RWPE2 (cell line): ENCODE data around the gene RBM23.

Source experiments
- ATAC-seq: fragments of 200-7000 bp; cut with Tn5 transposase; 3 replicates; pipeline ENCODE4 v1.9.1; 2021; ENCODE audit warnings: low read depth
- DNase-seq: peaks from one replicate; pipeline ENCODE4 v3.0.0-alpha.2; 2020; ENCODE audit warnings: low spot score
- H3K27ac ChIP-seq: fragments of 450-650 bp; 2 replicates; pipeline ENCODE4 v1.5.1; 2017; ENCODE audit warnings: mild to moderate bottlenecking; ENCODE audit not compliant: poor library complexity, severe bottlenecking
- H3K27me3 ChIP-seq: fragments of 250-450 bp; sonication (Bioruptor Pico); 2 replicates; pipeline ENCODE4 v1.5.1; 2021; ENCODE audit warnings: mild to moderate bottlenecking, moderate library complexity; ENCODE audit not compliant: insufficient read depth, poor library complexity, severe bottlenecking
- H3K36me3 ChIP-seq: fragments of 250-450 bp; sonication (Bioruptor Pico); 2 replicates; pipeline ENCODE4 v1.5.1; 2020; ENCODE audit warnings: low read depth, mild to moderate bottlenecking, moderate library complexity
- H3K4me1 ChIP-seq: fragments of 250-450 bp; sonication (Bioruptor Pico); 2 replicates; pipeline ENCODE4 v1.5.1; 2021; ENCODE audit warnings: mild to moderate bottlenecking, moderate library complexity; ENCODE audit not compliant: insufficient read depth, poor library complexity, severe bottlenecking
- H3K4me3 ChIP-seq: fragments of 250-450 bp; sonication (Bioruptor Pico); 2 replicates; pipeline ENCODE4 v1.5.1; 2021; ENCODE audit warnings: mild to moderate bottlenecking, moderate library complexity; ENCODE audit not compliant: severe bottlenecking
- H3K9me3 ChIP-seq: fragments of 250-450 bp; sonication (Bioruptor Pico); 2 replicates; pipeline ENCODE4 v1.5.1; 2021; ENCODE audit warnings: mild to moderate bottlenecking, moderate library complexity; ENCODE audit not compliant: severe bottlenecking
- TF ChIP-seq, protein P1 (sequence below): fragments of 450-650 bp; IDR thresholded peaks from one replicate; pipeline ENCODE4 v1.5.1; 2017; ENCODE audit warnings: mild to moderate bottlenecking, moderate library complexity; ENCODE audit not compliant: poor library complexity, severe bottlenecking

Gene RBM23

GRCh38 chr14:22882529-22883172, 36.3 kb downstream of the RBM23 start:
- Histone ChIP-seq H3K4me3 (no peak overlapping the region), H3K9me3 (no peaks in the 10 kb centered on the region), H3K4me1 (peaks cover 4% of the 10 kb centered on the region), H3K36me3 (peaks cover 8% of the 10 kb centered on the region), H3K27ac (no peak overlapping the region), H3K27me3 (no peaks in the 10 kb centered on the region)
- no peak for DNase-seq
- ATAC-seq, result peak; percentile 4; the same call in 1 of the 3 replicates
- TF ChIP-seq, protein P1, sequence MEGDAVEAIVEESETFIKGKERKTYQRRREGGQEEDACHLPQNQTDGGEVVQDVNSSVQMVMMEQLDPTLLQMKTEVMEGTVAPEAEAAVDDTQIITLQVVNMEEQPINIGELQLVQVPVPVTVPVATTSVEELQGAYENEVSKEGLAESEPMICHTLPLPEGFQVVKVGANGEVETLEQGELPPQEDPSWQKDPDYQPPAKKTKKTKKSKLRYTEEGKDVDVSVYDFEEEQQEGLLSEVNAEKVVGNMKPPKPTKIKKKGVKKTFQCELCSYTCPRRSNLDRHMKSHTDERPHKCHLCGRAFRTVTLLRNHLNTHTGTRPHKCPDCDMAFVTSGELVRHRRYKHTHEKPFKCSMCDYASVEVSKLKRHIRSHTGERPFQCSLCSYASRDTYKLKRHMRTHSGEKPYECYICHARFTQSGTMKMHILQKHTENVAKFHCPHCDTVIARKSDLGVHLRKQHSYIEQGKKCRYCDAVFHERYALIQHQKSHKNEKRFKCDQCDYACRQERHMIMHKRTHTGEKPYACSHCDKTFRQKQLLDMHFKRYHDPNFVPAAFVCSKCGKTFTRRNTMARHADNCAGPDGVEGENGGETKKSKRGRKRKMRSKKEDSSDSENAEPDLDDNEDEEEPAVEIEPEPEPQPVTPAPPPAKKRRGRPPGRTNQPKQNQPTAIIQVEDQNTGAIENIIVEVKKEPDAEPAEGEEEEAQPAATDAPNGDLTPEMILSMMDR, result no peak

DNA sequence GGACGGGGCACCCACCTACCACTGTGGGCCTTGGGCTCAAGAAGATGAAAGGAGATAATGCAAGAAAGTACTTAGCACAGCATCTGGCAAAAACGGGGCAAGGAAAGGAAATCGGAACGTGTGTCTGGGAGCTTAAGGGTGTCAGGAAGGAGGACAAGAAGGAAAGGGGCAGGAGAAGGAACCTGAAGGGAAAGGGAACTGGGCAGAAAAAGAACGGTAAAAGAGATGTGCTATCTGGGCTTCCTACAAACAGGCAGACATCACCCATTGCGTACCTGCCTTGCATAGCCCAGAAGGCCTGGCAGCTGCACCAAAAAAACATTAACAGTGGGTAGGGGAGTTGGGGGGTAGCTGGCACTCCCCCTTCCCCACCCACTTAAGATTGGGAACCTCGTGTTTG, 36.9 kb downstream of the RBM23 start:
- H3K27ac ChIP-seq, result no peak overlapping the region
- peaks cover 13% of the 10 kb centered on the region for H3K36me3 ChIP-seq
- ATAC-seq (no peak), DNase-seq (no peak)
- no peaks in the 10 kb centered on the region for H3K27me3 ChIP-seq
- no peak overlapping the region for H3K4me3 ChIP-seq
- no peaks in the 10 kb centered on the region for H3K9me3 ChIP-seq
- TF ChIP-seq, protein P1, result no peak
- H3K4me1 ChIP-seq, result peaks cover 4% of the 10 kb centered on the region

- TF ChIP-seq, protein P1, result no peak
- H3K4me3 ChIP-seq, result no peak overlapping the region
- peaks cover 4% of the 10 kb centered on the region for H3K4me1 ChIP-seq
- DNase-seq, result no peak
- peaks cover 47% of the 10 kb centered on the region for H3K36me3 ChIP-seq
- H3K27me3 ChIP-seq, result no peaks in the 10 kb centered on the region
- no peaks in the 10 kb centered on the region for H3K9me3 ChIP-seq
- no peak overlapping the region for H3K27ac ChIP-seq
- ATAC-seq, result no peak
Measured at GRCh38 chr14:22878271-22879246, 40.4 kb downstream of the RBM23 start.

DNA sequence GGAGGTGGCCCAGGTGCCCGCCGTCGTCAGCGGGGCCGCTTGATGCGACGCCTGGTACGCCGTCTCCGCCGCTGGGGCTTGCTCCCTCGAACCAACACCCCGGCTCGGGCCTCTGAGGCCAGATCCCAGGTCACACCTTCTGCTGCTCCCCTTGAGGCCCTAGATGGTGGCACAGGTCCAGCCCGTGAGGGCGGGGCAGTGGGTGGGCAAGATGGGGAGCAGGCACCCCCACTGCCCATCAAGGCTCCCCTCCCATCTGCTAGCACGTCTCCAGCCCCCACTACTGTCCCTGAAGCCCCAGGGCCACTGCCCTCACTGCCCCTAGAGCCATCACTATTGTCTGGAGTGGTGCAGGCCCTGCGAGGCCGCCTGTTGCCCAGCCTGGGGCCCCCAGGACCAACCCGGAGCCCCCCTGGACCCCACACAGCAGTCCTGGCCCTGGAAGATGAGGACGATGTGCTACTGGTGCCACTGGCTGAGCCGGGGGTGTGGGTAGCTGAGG, 41.9 kb downstream of the RBM23 start:
- TF ChIP-seq, protein P1, result no peak
- peaks cover 54% of the 10 kb centered on the region for H3K36me3 ChIP-seq

More for the DNA sequence above, 41.9 kb downstream of the RBM23 start:
- Histone ChIP-seq H3K27me3 (no peaks in the 10 kb centered on the region), H3K9me3 (no peaks in the 10 kb centered on the region), H3K4me3 (no peak overlapping the region), H3K4me1 (no peaks in the 10 kb centered on the region), H3K27ac (no peak overlapping the region)
- ATAC-seq, result no peak
- DNase-seq, result peak; percentile 55
